GM12878 (cell line): ENCODE data around the gene ODAD4. TPM values are rescaled to one million over a fixed set of nuclear protein-coding genes. Genes with fewer than 3 reads are reported as not detected.

Experiments used
- ATAC-seq: fragments of 200-7000 bp; cut with Tn5 transposase; 3 replicates; pipeline ENCODE4 v1.9.1; 2020; ENCODE audit warnings: mild to moderate bottlenecking, moderate library complexity
- BruUV-seq: library from RNA; stranded (reverse); fragments of 400-500 nt; replicated peaks from 2 replicates; lab custom pipeline; 2021; lab: Mats Ljungman, UMichigan
- CTCF ChIA-PET: fragments of 300-600 bp; sonication (Branson Sonifier 250); formaldehyde crosslinking; extraction: SDS; loops from one replicate; lab custom pipeline; 2021; ENCODE audit warnings: inconsistent platforms; lab: Yijun Ruan, JAX
- POLR2A ChIA-PET: fragments of 350-600 bp; formaldehyde crosslinking; extraction: SDS; loops from one replicate; lab custom pipeline; 2021; ENCODE audit warnings: inconsistent platforms; lab: Charles Lee
- RAD21 ChIA-PET: fragments of 300-600 bp; sonication (Branson Sonifier 250); formaldehyde crosslinking; loops from one replicate; lab custom pipeline; 2023; ENCODE audit warnings: antibody characterized with exemption; ENCODE audit not compliant: unreplicated experiment; lab: Charles Lee
- SMC1A ChIA-PET: fragments of 300-600 bp; sonication (Branson Sonifier 250); formaldehyde crosslinking; loops from one replicate; lab custom pipeline; 2023; ENCODE audit not compliant: unreplicated experiment, uncharacterized antibody; lab: Charles Lee
- DNase-seq: peaks from one replicate; pipeline ENCODE4 v3.0.0-alpha.2; 2011; ENCODE audit warnings: low read depth, low spot score
- FAIRE-seq: peaks from 3 replicates; lab custom pipeline; 2011; peaks lifted over from hg19 to GRCh38; lab: Jason Lieb, UNC
- H2AFZ ChIP-seq: 2 replicates; pipeline ENCODE4 v1.6.0; 2011; ENCODE audit warnings: low read depth, low read length, control low read depth; ENCODE audit not compliant: control insufficient read depth
- H3K27ac ChIP-seq: 2 replicates; pipeline ENCODE4 v1.5.1; 2011; ENCODE audit warnings: control low read depth; ENCODE audit not compliant: control insufficient read depth, insufficient read depth
- H3K27me3 ChIP-seq, 2 experiments: replicated peaks in 1 of 2; 2 replicates each; pipeline versions ENCODE4 v1.6.0 to v1.6.1; 2011; ENCODE audit warnings: low read length in 1 of 2; ENCODE audit not compliant: control insufficient read depth in 2 of 2, insufficient read depth in 2 of 2
- H3K36me3 ChIP-seq, 2 experiments: 2 replicates each; pipeline ENCODE4 v1.5.1; 2011; ENCODE audit warnings: low read length in 1 of 2; ENCODE audit not compliant: control insufficient read depth in 2 of 2, insufficient read depth in 2 of 2
- H3K4me1 ChIP-seq: 2 replicates; pipeline ENCODE4 v1.6.1; 2011; ENCODE audit warnings: mild to moderate bottlenecking, low read length, moderate library complexity, mixed read lengths; ENCODE audit not compliant: control insufficient read depth, insufficient read depth
- H3K4me2 ChIP-seq: 2 replicates; pipeline ENCODE4 v1.6.0; 2011; ENCODE audit warnings: control low read depth; ENCODE audit not compliant: control insufficient read depth, insufficient read depth
- H3K4me3 ChIP-seq: fragments of 200-600 bp; sonication (generic); 2 replicates; pipeline ENCODE4 v1.5.1; 2016
- H3K79me2 ChIP-seq: 2 replicates; pipeline ENCODE4 v1.6.0; 2011; ENCODE audit warnings: low read length; ENCODE audit not compliant: control insufficient read depth, insufficient read depth
- H3K9ac ChIP-seq: 2 replicates; pipeline ENCODE4 v1.8.0; 2011; ENCODE audit warnings: low read length, control low read depth, mixed read lengths; ENCODE audit not compliant: control insufficient read depth, insufficient read depth
- H3K9me3 ChIP-seq: replicated peaks from 3 replicates; pipeline ENCODE4 v1.5.1; 2011; ENCODE audit warnings: mild to moderate bottlenecking, low read length; ENCODE audit not compliant: control insufficient read depth, insufficient read depth
- H4K20me1 ChIP-seq: 2 replicates; pipeline ENCODE4 v1.6.0; 2011; ENCODE audit not compliant: control insufficient read depth, insufficient read depth
- CHD4 ChIP-seq: fragments of 200-600 bp; sonication (generic); IDR thresholded peaks from 2 replicates; pipeline ENCODE4 v1.6.1; 2016; ENCODE audit warnings: mild to moderate bottlenecking
- FOXK2 ChIP-seq: fragments of 450-650 bp; IDR thresholded peaks from 2 replicates; pipeline ENCODE4 v1.6.1; 2017; ENCODE audit warnings: mild to moderate bottlenecking, moderate library complexity
- GATAD2B ChIP-seq: fragments of 450-650 bp; conservative IDR thresholded peaks from 2 replicates; pipeline ENCODE4 v1.6.1; 2017; ENCODE audit warnings: low read depth, mild to moderate bottlenecking, moderate library complexity
- JUND ChIP-seq: IDR thresholded peaks from 2 replicates; pipeline ENCODE4 v1.6.1; 2012; ENCODE audit warnings: low read depth, mild to moderate bottlenecking, low read length, improper control_type of control experiment, moderate library complexity
- NFIC ChIP-seq: IDR thresholded peaks from 2 replicates; pipeline ENCODE4 v1.6.1; 2012; ENCODE audit warnings: low read depth, mild to moderate bottlenecking, inconsistent platforms, low read length, moderate library complexity
- NRF1 ChIP-seq: conservative IDR thresholded peaks from 2 replicates; pipeline ENCODE4 v1.6.1; 2011; ENCODE audit warnings: mild to moderate bottlenecking, low read depth, low read length, improper control_type of control experiment
- TCF12 ChIP-seq: IDR thresholded peaks from 2 replicates; pipeline ENCODE4 v1.6.1; 2011; ENCODE audit warnings: low read depth, mild to moderate bottlenecking, low read length
- WGBS: methylation state at CpG from one replicate; pipeline ENCODE4 v1.1.6; 2016; ENCODE audit warnings: low lambda C conversion rate; ENCODE audit not compliant: insufficient replicate concordance, insufficient coverage; ENCODE audit errors: missing lambda C conversion rate; 5-methylcytosine and 5-hydroxymethylcytosine counted together
- in situ Hi-C: fragments of 300-500 bp; cut with MboI; formaldehyde crosslinking; loops from 9 replicates; pipeline ENCODE4 v1.14.3; 2018; ENCODE audit warnings: mixed read lengths
- intact Hi-C: fragments of 100-400 bp; cut with micrococcal nuclease; formaldehyde crosslinking; loops from one replicate; pipeline ENCODE4 v1.14.2; 2022; ENCODE audit not compliant: unreplicated experiment
- polyA plus RNA-seq, 11 experiments: library from polyadenylated mRNA; depleted of rRNA in 4 of 11; unstranded in 6 of 11; stranded (reverse) in 5 of 11; fragments of >200 nt; fragmentation: Nextera tagmentation in 4 of 11; fragmentation: Illumina TruSeq in 1 of 11; extraction: Ambion mirVana in 4 of 11; extraction: Trizol in 1 of 11; gene quantifications; 1 replicate in 1 of 11; 2 replicates in 10 of 11; pipeline versions ENCODE4 v1.2.1 to v1.2.3, GENCODE V29; 2011 to 2016; ENCODE audit warnings: inconsistent platforms in 2 of 11, missing spikeins in 2 of 11, low read depth in 1 of 11
- total RNA-seq, 4 experiments: library from RNA; depleted of rRNA in 3 of 4; stranded (reverse); fragments of >200 nt in 3 of 4; fragmentation: Illumina TruSeq in 1 of 4; extraction: Trizol in 1 of 4; gene quantifications; 2 replicates each; pipeline versions ENCODE4 v1.2.1 to v1.2.3, GENCODE V29; 2013 to 2021

ODAD4 gene
- total and polyA plus RNA-seq, 10 of the 15 experiments (the other 5 are each of a cell fraction or from before 2014, with no cell fraction given) = 0.10 to 0.73 (median 0.35) TPM

GRCh38 chr17:41928693-41929251 is 1.6 kb upstream of the ODAD4 start:
- no peaks in the 10 kb centered on the region for H3K36me3 ChIP-seq
- no peaks in the 10 kb centered on the region for H4K20me1 ChIP-seq
- H3K9ac ChIP-seq = no peak overlapping the region
- TF ChIP-seq TCF12 (no peak), NRF1 (no peak), GATAD2B (no peak), CHD4 (no peak), FOXK2 (no peak), JUND (no peak), NFIC (no peak)
- BruUV-seq = no TSS peak
- H3K27me3 ChIP-seq = no peaks in the 10 kb centered on the region
- FAIRE-seq (no peak), ATAC-seq (no peak), DNase-seq (no peak)
- intact Hi-C loops (no loop called here), in situ Hi-C loops (no loop called here)
- RAD21 ChIA-PET = interaction anchor here (3.4 kb wide), 1 partner anchor 11 kb away, joined by 23 read pairs; the partner anchor contains the start of gene ACLY
- POLR2A ChIA-PET = interaction anchor here (0.7 to 4.8 kb wide), 3 partner anchors 11 to 729 kb away, joined by 5 to 52 read pairs (median 5); partner anchors contain the start of gene ACLY
- H3K9me3 ChIP-seq = no peaks in the 10 kb centered on the region
- peaks cover 7% of the 10 kb centered on the region for H3K4me1 ChIP-seq
- CTCF ChIA-PET = interaction anchor here (0.6 to 2.6 kb wide), 5 partner anchors 11 to 320 kb away, joined by 3 to 16 read pairs (median 3); partner anchors contain the start of genes ACLY and CNP
- H3K4me2 ChIP-seq = no peak overlapping the region
- H3K27ac ChIP-seq = no peak overlapping the region
- 69% methylated on average over 6 of the region's 6 CpGs for WGBS
- H2AFZ ChIP-seq = no peak overlapping the region
- peaks cover 8% of the 10 kb centered on the region for H3K79me2 ChIP-seq
- H3K4me3 ChIP-seq = 0 out of 2 replicates have a peak overlapping the region, but pooled peaks have one; percentile 81
- SMC1A ChIA-PET = interaction anchor here (3.2 kb wide), 1 partner anchor 11 kb away, joined by 19 read pairs; the partner anchor contains the start of gene ACLY
